Spleen (tissue), 7 donors: Measurements from ENCODE around the gene IGFL3.

Experiments used
- CTCF ChIP-seq, 11 experiments: fragments of 200-600 bp in 7 of 11; fragments of 450-650 bp in 4 of 11; sonication (generic) in 4 of 11; IDR thresholded peaks in 8 of 11; conservative IDR thresholded peaks in 3 of 11; 1 replicate in 7 of 11; 2 replicates in 4 of 11; pipeline versions ENCODE4 v1.4.0 to v1.8.0; 2016 to 2021; ENCODE audit warnings: antibody characterized with exemption in 11 of 11, inconsistent platforms in 4 of 11, mild to moderate bottlenecking in 1 of 11
- POLR2A ChIP-seq, 3 donors: fragments of 450-650 bp; IDR thresholded peaks; one replicate each; pipeline ENCODE4 v1.5.1; 2017; ENCODE audit warnings: antibody characterized with exemption in 3 of 3, mild to moderate bottlenecking in 1 of 3
- POLR2AphosphoS5 ChIP-seq, 3 donors: sonication (generic); formaldehyde crosslinking; IDR thresholded peaks; one replicate each; pipeline ENCODE4 v1.5.1; 2017; ENCODE audit warnings: antibody characterized with exemption in 3 of 3
- donor health status: DM: no; HTN: no; CAD: no; lungs with moderate emphysema.
- donor health status: DM: no; HTN: no; CAD: no.
- donor health status: DM: no; HTN: no; CAD: no.

- TF ChIP-seq CTCF (IDR thresholded peaks at IDR 0.05 in 8 of 11, conservative IDR thresholded peaks at IDR 0.05 in 3 of 11) (no peak), POLR2AphosphoS5 (IDR thresholded peaks at IDR 0.05) (no peak), POLR2A (IDR thresholded peaks at IDR 0.05) (no peak)
Measured at GRCh38 chr19:46144756-46145155, 20.3 kb upstream of the IGFL3 start.
